Measurements from ENCODE around the gene TSGA10IP.

DNA sequence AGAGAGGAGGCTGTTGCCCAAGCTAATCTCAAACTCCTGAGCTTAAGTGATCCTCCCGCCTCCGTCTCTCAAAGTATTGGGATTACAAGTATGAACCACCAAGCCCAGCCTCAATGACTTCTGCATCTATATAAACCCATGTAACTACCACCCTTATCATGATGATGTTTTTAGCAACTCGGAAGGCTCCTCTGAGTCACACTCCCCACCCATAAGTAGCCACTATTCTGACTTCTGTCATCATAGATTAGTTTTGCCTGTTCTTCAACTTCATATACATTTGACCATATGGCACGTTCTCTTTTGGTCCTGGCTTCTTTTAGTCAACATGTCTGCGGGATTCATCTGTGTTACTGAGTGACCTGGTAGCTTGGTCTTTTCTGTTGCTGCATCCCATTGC is 38.7 kb upstream of the TSGA10IP start:
- TF ChIP-seq CTCF (conservative IDR thresholded peaks at IDR 0.05; ENCODE audit: low read length) (no peak), EZH2phosphoT487 (IDR thresholded peaks at IDR 0.05; ENCODE audit: borderline replicate concordance) (no peak)
